ENCODE results near the gene MCC. TPM values are rescaled to one million over a fixed set of nuclear protein-coding genes. Genes with fewer than 3 reads are reported as not detected.

Gene MCC
- total and polyA plus RNA-seq, 4 donors, result 9.0 to 47.3 (median 14.7) TPM

DNA sequence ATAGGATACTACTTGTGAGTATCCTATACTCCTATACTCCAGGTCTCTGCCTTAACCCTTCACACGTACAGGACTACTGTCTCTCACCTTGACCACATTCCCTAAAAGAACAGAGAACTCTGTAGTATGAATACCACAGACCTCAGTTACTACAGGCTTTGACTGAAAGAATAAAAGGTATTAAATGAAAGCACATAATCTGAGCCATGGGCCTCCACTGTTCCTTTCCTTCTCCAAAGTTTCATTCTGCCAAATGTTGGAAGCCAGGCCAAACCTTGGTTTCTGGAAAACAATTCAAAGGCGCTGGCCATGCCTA is 244.9 kb downstream of the MCC start:
- Histone ChIP-seq H3K36me3 (ENCODE audit: control insufficient read depth in 4 of 4, insufficient read depth in 3 of 4, low read depth in 1 of 4, low read length in 3 of 4) (no peaks in the 10 kb centered on the region), H3K9me3 (ENCODE audit: control insufficient read depth in 4 of 4, low read length in 3 of 4) (no peaks in the 10 kb centered on the region), H3K4me3 (ENCODE audit: low read depth in 1 of 3, low read length in 3 of 3) (no peak overlapping the region), H3K9ac (ENCODE audit: low read depth in 1 of 2, low read length in 2 of 2) (no peak overlapping the region), H3K4me1 (ENCODE audit: control insufficient read depth in 4 of 4, insufficient read depth in 4 of 4, low read length in 3 of 4) (no peaks in the 10 kb centered on the region), H3K27ac (ENCODE audit: low read depth in 1 of 2, low read length in 2 of 2) (no peak overlapping the region), H3K27me3 (ENCODE audit: control insufficient read depth in 4 of 4, insufficient read depth in 4 of 4, low read length in 3 of 4) (no peaks in the 10 kb centered on the region)
- WGBS, result 75% methylated on average over 2 of the region's 2 CpGs
- TF ChIP-seq FOXA2 (IDR thresholded peaks at IDR 0.05) (no peak), NR2F2 (IDR thresholded peaks at IDR 0.05) (no peak), TAF1 (conservative IDR thresholded peaks at IDR 0.05) (no peak), RAD21 (IDR thresholded peaks at IDR 0.05) (no peak), YY1 (IDR thresholded peaks at IDR 0.05) (no peak)
- no peak for DNase-seq (ENCODE audit: low spot score)

- no peak overlapping the region for H3K9ac ChIP-seq (ENCODE audit: low read depth in 1 of 2, low read length in 2 of 2)
- no peaks in the 10 kb centered on the region for H3K36me3 ChIP-seq (ENCODE audit: control insufficient read depth in 4 of 4, insufficient read depth in 3 of 4, low read depth in 1 of 4, low read length in 3 of 4)
- no peak overlapping the region for H3K4me3 ChIP-seq (ENCODE audit: low read depth in 1 of 3, low read length in 3 of 3)
- DNase-seq (ENCODE audit: low spot score), result no peak
- no peaks in the 10 kb centered on the region for H3K9me3 ChIP-seq (ENCODE audit: control insufficient read depth in 4 of 4, low read length in 3 of 4)
- no peaks in the 10 kb centered on the region for H3K27me3 ChIP-seq (ENCODE audit: control insufficient read depth in 4 of 4, insufficient read depth in 4 of 4, low read length in 3 of 4)
- no peaks in the 10 kb centered on the region for H3K4me1 ChIP-seq (ENCODE audit: control insufficient read depth in 4 of 4, insufficient read depth in 4 of 4, low read length in 3 of 4)
- no peak overlapping the region for H3K27ac ChIP-seq (ENCODE audit: low read depth in 1 of 2, low read length in 2 of 2)
- TF ChIP-seq, protein P1, sequence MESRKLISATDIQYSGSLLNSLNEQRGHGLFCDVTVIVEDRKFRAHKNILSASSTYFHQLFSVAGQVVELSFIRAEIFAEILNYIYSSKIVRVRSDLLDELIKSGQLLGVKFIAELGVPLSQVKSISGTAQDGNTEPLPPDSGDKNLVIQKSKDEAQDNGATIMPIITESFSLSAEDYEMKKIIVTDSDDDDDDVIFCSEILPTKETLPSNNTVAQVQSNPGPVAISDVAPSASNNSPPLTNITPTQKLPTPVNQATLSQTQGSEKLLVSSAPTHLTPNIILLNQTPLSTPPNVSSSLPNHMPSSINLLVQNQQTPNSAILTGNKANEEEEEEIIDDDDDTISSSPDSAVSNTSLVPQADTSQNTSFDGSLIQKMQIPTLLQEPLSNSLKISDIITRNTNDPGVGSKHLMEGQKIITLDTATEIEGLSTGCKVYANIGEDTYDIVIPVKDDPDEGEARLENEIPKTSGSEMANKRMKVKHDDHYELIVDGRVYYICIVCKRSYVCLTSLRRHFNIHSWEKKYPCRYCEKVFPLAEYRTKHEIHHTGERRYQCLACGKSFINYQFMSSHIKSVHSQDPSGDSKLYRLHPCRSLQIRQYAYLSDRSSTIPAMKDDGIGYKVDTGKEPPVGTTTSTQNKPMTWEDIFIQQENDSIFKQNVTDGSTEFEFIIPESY (IDR thresholded peaks at IDR 0.05), result no peak
- no peak for TF ChIP-seq JUND (IDR thresholded peaks at IDR 0.05)
- no peak for TF ChIP-seq RXRA (IDR thresholded peaks at IDR 0.05)
- TF ChIP-seq TAF1 (conservative IDR thresholded peaks at IDR 0.05), result no peak
- TF ChIP-seq HNF4G (IDR thresholded peaks at IDR 0.05), result no peak
- TF ChIP-seq, protein P2, sequence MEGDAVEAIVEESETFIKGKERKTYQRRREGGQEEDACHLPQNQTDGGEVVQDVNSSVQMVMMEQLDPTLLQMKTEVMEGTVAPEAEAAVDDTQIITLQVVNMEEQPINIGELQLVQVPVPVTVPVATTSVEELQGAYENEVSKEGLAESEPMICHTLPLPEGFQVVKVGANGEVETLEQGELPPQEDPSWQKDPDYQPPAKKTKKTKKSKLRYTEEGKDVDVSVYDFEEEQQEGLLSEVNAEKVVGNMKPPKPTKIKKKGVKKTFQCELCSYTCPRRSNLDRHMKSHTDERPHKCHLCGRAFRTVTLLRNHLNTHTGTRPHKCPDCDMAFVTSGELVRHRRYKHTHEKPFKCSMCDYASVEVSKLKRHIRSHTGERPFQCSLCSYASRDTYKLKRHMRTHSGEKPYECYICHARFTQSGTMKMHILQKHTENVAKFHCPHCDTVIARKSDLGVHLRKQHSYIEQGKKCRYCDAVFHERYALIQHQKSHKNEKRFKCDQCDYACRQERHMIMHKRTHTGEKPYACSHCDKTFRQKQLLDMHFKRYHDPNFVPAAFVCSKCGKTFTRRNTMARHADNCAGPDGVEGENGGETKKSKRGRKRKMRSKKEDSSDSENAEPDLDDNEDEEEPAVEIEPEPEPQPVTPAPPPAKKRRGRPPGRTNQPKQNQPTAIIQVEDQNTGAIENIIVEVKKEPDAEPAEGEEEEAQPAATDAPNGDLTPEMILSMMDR (IDR thresholded peaks at IDR 0.05; ENCODE audit: low read depth, low read length, missing input control), result no peak
- TF ChIP-seq ATF3 (IDR thresholded peaks at IDR 0.05), result no peak
- no peak for TF ChIP-seq YY1 (IDR thresholded peaks at IDR 0.05)
- TF ChIP-seq GABPA (IDR thresholded peaks at IDR 0.05 in 1 of 2, conservative IDR thresholded peaks at IDR 0.05 in 1 of 2), result no peak
- no peak for TF ChIP-seq NR2F2 (IDR thresholded peaks at IDR 0.05)
- no peak for TF ChIP-seq EGR1 (IDR thresholded peaks at IDR 0.05; ENCODE audit: low read depth in 2 of 2)
- no peak for TF ChIP-seq HNF4A (conservative IDR thresholded peaks at IDR 0.05)
- no peak for TF ChIP-seq MAX (IDR thresholded peaks at IDR 0.05)
- no peak for TF ChIP-seq REST (IDR thresholded peaks at IDR 0.05)
- TF ChIP-seq SP1 (IDR thresholded peaks at IDR 0.05), result no peak
- no peak for TF ChIP-seq FOXA1 (IDR thresholded peaks at IDR 0.05)
- TF ChIP-seq RAD21 (IDR thresholded peaks at IDR 0.05), result no peak
- TF ChIP-seq FOXA2 (IDR thresholded peaks at IDR 0.05), result no peak
- WGBS, result 94% methylated on average over 8 of the region's 8 CpGs
Observed at GRCh38 chr5:113242481-113243348, 245.5 kb downstream of the MCC start.

Measured in liver (tissue), 9 donors.